Heart left ventricle (tissue), 13 donors: ENCODE data around the gene CHERP.

ENCODE experiments used
- POLR2A ChIP-seq, 2 donors: fragments of 450-650 bp; IDR thresholded peaks; one replicate each; pipeline ENCODE4 v1.6.1; 2017; ENCODE audit warnings: antibody characterized with exemption in 2 of 2, mild to moderate bottlenecking in 2 of 2, moderate library complexity in 2 of 2
- TF ChIP-seq, protein P1 (sequence below), 12 donors: fragments of 200-600 bp; sonication (generic) in 4 of 12; IDR thresholded peaks; one replicate each; pipeline versions ENCODE4 v1.5.0 to v1.8.0; 2018 to 2022; ENCODE audit warnings: antibody characterized with exemption in 12 of 12, mild to moderate bottlenecking in 5 of 12
- donor health status: ischemic (EF 13 %, LVEDD 7.1; RV severe dilation, severe dysfunction).
- donor health status: DM: no; HTN: yes; CAD: no.
- donor health status: DM: no; HTN: no; CAD: no.
- donor health status: ischemic (EF 25% LVEDD 6.9; RV normal size, moderate dysfunction).
- donor health status: ischemic (EF 25% LVEDD 5.7; RV mildly dilated, moderate dysfunction).
- donor health status: ischemic (EF 35%, LVEDD 5.7; RV mildly dilated, moderate dysfunction).
- donor health status: nonischemic (EF 11% LVEDD 7.7; RV severe dilation, severe dysfunction).
- donor health status: DM: yes; HTN: yes; CAD: no.
- donor health status: PGD.
- donor health status: ischemic (EF 29% LVEDD 5.4; RV normal size, mild dysfunction).
- donor health status: nonischemic (EF 23%, LVEDD 6.1; RV moderate dilation, normal function).

DNA sequence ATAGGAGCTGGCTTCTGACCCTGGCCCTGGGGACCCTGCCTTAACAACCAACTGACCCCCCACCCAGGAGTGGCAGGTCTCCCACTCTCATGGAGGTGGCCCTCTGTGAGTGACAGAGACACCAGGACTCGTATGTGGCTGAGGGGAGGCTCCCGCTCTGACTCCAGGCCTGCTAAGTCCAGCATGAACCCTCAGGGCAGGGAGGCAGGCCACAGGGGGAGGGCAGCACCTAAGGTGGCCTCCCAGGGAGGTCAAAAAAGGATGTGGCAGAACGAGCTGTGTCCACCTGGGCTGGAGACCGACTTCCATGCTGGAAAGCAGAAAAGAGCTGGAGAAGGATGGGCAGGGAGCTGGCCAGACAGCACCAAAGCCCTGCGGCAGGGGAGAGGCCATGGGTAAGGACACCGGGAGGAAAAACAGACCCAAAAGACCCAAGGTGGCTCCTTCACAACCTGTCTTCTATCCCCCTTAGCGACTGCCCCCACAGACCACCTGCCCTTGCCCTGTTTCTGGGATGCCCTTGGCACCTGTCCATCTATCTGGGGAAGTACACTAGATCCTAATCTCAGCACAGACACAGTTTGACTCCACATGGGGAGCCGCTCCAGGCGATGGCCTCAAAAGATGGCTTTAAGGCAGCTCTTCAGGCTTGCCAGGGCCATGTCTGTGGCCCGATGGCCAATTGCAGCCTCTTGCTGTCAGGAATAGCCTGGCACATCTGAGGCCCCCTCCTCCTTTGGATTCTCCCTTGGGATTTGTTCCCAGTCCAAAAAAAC, 40.4 kb upstream of the CHERP start:
- TF ChIP-seq, protein P1, sequence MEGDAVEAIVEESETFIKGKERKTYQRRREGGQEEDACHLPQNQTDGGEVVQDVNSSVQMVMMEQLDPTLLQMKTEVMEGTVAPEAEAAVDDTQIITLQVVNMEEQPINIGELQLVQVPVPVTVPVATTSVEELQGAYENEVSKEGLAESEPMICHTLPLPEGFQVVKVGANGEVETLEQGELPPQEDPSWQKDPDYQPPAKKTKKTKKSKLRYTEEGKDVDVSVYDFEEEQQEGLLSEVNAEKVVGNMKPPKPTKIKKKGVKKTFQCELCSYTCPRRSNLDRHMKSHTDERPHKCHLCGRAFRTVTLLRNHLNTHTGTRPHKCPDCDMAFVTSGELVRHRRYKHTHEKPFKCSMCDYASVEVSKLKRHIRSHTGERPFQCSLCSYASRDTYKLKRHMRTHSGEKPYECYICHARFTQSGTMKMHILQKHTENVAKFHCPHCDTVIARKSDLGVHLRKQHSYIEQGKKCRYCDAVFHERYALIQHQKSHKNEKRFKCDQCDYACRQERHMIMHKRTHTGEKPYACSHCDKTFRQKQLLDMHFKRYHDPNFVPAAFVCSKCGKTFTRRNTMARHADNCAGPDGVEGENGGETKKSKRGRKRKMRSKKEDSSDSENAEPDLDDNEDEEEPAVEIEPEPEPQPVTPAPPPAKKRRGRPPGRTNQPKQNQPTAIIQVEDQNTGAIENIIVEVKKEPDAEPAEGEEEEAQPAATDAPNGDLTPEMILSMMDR (IDR thresholded peaks at IDR 0.05) = no peak
- TF ChIP-seq POLR2A (IDR thresholded peaks at IDR 0.05) = no peak
